ENCODE data around the gene ZMIZ2. TPM values are rescaled to one million over a fixed set of nuclear protein-coding genes. Genes with fewer than 3 reads are reported as not detected.
A peak's percentile ranks its signal among the peaks of the same experiment; 100 is the strongest.

ZMIZ2 gene
- total RNA-seq, 1 donor from 2014 or later, result 99.5 TPM

- no peak overlapping the region for H3K27ac Mint-ChIP-seq (ENCODE audit: unreplicated experiment)
- no peak for TF ChIP-seq CTCF (conservative IDR thresholded peaks at IDR 0.05)
- peaks cover 26% of the 10 kb centered on the region for H3K4me1 Mint-ChIP-seq
- H3K4me3 Mint-ChIP-seq, result no peak overlapping the region
- no peaks in the 10 kb centered on the region for H3K27me3 Mint-ChIP-seq (ENCODE audit: low read depth)
- no peak for DNase-seq (ENCODE audit: low read depth, low spot score)
- H3K9me3 Mint-ChIP-seq, result no peaks in the 10 kb centered on the region
- no peaks in the 10 kb centered on the region for H3K36me3 Mint-ChIP-seq (ENCODE audit: low read depth)
Observed at GRCh38 chr7:44740055-44740454, 8.6 kb upstream of the ZMIZ2 start.

- H3K4me3 Mint-ChIP-seq, result no peak overlapping the region
- H3K9me3 Mint-ChIP-seq, result no peaks in the 10 kb centered on the region
- no peak for DNase-seq (ENCODE audit: low read depth, low spot score)
- H3K27me3 Mint-ChIP-seq (ENCODE audit: low read depth), result no peaks in the 10 kb centered on the region
- TF ChIP-seq CTCF (conservative IDR thresholded peaks at IDR 0.05), result no peak
- no peak overlapping the region for H3K27ac Mint-ChIP-seq (ENCODE audit: unreplicated experiment)
- H3K4me1 Mint-ChIP-seq, result peaks cover 32% of the 10 kb centered on the region
- H3K36me3 Mint-ChIP-seq (ENCODE audit: low read depth), result no peaks in the 10 kb centered on the region
Observed at GRCh38 chr7:44743750-44744149, 4.9 kb upstream of the ZMIZ2 start.

DNA sequence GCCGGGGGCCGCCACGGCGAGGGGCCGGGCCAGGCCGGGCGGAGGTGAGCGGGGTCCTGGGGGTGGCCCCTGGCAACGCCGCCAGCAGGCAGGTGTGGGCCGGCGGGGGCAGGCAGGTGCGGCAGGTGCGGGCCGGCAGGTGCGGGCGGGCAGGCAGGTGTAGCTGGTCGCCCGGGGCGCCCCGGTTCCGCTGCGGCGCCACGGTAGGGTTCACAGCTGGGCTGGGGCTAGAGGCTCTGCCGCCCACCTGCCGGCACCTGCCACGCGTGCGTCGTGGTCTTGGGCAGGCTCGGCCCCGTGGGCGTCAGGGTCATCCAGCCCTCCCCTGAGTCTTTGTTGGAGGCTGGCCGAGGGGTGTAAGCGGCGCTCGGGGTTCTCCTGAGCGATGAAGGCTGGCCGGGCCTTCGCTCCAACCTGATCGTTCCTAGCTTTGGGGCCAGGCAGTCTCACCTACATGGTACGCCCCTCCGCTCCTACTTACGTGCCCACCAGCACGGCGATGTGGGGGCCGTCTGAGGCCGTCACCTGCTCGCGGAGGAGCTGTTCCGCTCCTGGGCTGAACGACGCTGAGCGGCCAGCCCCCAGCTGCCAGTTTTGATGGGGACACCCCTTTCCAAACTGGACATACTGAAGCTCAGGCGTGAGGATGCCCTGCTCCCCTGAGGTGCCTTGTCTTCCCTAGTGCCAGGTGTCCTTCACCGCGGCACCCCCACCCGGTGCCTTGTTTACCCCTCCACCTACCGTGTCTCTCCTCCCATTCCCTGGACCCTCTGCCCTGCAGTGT lies 493 bp downstream of the ZMIZ2 start:
- Mint-ChIP-seq H3K9me3 (no peaks in the 10 kb centered on the region), H3K27me3 (ENCODE audit: low read depth) (no peaks in the 10 kb centered on the region), H3K4me3 (peak overlapping the region; percentile 87), H3K4me1 (peaks cover 37% of the 10 kb centered on the region), H3K27ac (ENCODE audit: unreplicated experiment) (no peak overlapping the region), H3K36me3 (ENCODE audit: low read depth) (peaks cover 5% of the 10 kb centered on the region)
- DNase-seq (ENCODE audit: low read depth, low spot score), result no peak
- no peak for TF ChIP-seq CTCF (conservative IDR thresholded peaks at IDR 0.05)

GRCh38 chr7:44749992-44750391 lies 1.3 kb downstream of the ZMIZ2 start:
- H3K36me3 Mint-ChIP-seq (ENCODE audit: low read depth), result peaks cover 5% of the 10 kb centered on the region
- no peak overlapping the region for H3K27ac Mint-ChIP-seq (ENCODE audit: unreplicated experiment)
- peak overlapping the region; percentile 87 for H3K4me3 Mint-ChIP-seq
- H3K4me1 Mint-ChIP-seq, result peaks cover 32% of the 10 kb centered on the region
- no peak for DNase-seq (ENCODE audit: low read depth, low spot score)
- no peaks in the 10 kb centered on the region for H3K27me3 Mint-ChIP-seq (ENCODE audit: low read depth)
- no peaks in the 10 kb centered on the region for H3K9me3 Mint-ChIP-seq
- TF ChIP-seq CTCF (conservative IDR thresholded peaks at IDR 0.05), result no peak

DNA sequence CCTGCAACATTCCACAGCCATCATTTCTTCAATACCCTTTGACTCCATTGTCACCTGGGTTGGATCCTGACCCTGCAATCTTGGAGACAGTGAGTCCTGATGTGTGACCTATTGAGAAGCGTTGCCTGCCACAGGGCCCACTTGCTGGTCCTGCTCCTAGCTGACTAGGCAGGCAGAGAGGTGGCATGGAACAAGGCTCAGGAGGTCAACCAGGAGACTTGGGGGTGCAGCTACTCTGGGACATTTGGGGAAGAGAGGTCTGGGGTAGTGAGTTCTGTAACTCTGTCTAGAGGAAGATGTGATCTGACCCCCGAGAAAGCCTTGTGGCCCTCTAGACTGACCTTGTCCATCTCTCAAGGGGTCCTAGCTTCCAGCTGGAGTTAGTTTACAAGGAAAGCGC lies 1.8 kb downstream of the ZMIZ2 start:
- Mint-ChIP-seq H3K27ac (ENCODE audit: unreplicated experiment) (no peak overlapping the region), H3K9me3 (no peaks in the 10 kb centered on the region), H3K36me3 (ENCODE audit: low read depth) (peaks cover 5% of the 10 kb centered on the region), H3K27me3 (ENCODE audit: low read depth) (no peaks in the 10 kb centered on the region), H3K4me1 (peaks cover 32% of the 10 kb centered on the region), H3K4me3 (peak overlapping the region; percentile 87)
- no peak for DNase-seq (ENCODE audit: low read depth, low spot score)
- no peak for TF ChIP-seq CTCF (conservative IDR thresholded peaks at IDR 0.05)
